ENCODE measurements around the gene EVI5. TPM values are rescaled to one million over a fixed set of nuclear protein-coding genes. Genes with fewer than 3 reads are reported as not detected.
A peak's percentile ranks its signal among the peaks of the same experiment; 100 is the strongest.

EVI5 gene
- total RNA-seq, 4 donors from 2014 or later = 37.7 to 59.7 (median 41.7) TPM

GRCh38 chr1:92481971-92482664, 302.8 kb downstream of the EVI5 start:
- TF ChIP-seq POLR2A (IDR thresholded peaks at IDR 0.05) = no peak
- TF ChIP-seq CTCF (IDR thresholded peaks at IDR 0.05) = no peak
- H3K4me1 ChIP-seq = peaks cover 47 to 68% of the 10 kb centered on the region in 2 donors
- H3K27ac ChIP-seq = no peak overlapping the region
- no peaks in the 10 kb centered on the region for H3K9me3 ChIP-seq
- no peaks in the 10 kb centered on the region for H3K36me3 ChIP-seq
- 5 to 8% methylated on average over 35 to 36 of the region's 39 CpGs for WGBS, 2 donors
- peak in 1 of 2 donors; percentile 17 for DNase-seq
- intact Hi-C loops (cut with DNase I) = no loop called here
- peak overlapping the region in 2 of 3 donors; percentile 6 to 33 for H3K4me3 ChIP-seq (replicated peaks in 1 of 3)
- peaks cover 25% of the 10 kb centered on the region for H3K27me3 ChIP-seq

- 27 to 29% methylated on average over 12 of the region's 12 CpGs for WGBS, 2 donors
- TF ChIP-seq POLR2A (IDR thresholded peaks at IDR 0.05) (no peak), CTCF (IDR thresholded peaks at IDR 0.05) (no peak)
- H3K4me3 ChIP-seq (replicated peaks in 1 of 3) = no peak overlapping the region
Observed at GRCh38 chr1:92481599-92481925, 303.3 kb downstream of the EVI5 start.

GRCh38 chr1:92480813-92481598, 303.9 kb downstream of the EVI5 start:
- TF ChIP-seq CTCF (IDR thresholded peaks at IDR 0.05) = no peak
- TF ChIP-seq POLR2A (IDR thresholded peaks at IDR 0.05) = no peak
- peaks cover 47 to 59% of the 10 kb centered on the region in 2 donors for H3K4me1 ChIP-seq
- WGBS, 2 donors = 13 to 18% methylated on average over 34 to 61 of the region's 65 CpGs
- H3K4me3 ChIP-seq (replicated peaks in 1 of 3) = peak overlapping the region in 1 of 3 donors; percentile 0
- no peaks in the 10 kb centered on the region for H3K36me3 ChIP-seq
- H3K27me3 ChIP-seq = peaks cover 25% of the 10 kb centered on the region
- H3K27ac ChIP-seq = no peak overlapping the region
- intact Hi-C loops (cut with DNase I) = no loop called here
- H3K9me3 ChIP-seq = no peaks in the 10 kb centered on the region
- peak; percentile 45 to 52 for DNase-seq

More at GRCh38 chr1:92481599-92481925, 303.3 kb downstream of the EVI5 start:
- H3K27me3 ChIP-seq = peaks cover 25% of the 10 kb centered on the region
- intact Hi-C loops (cut with DNase I) = no loop called here
- no peaks in the 10 kb centered on the region for H3K9me3 ChIP-seq
- no peak for DNase-seq
- H3K36me3 ChIP-seq = no peaks in the 10 kb centered on the region
- peaks cover 47 to 64% of the 10 kb centered on the region in 2 donors for H3K4me1 ChIP-seq
- no peak overlapping the region for H3K27ac ChIP-seq

- Histone ChIP-seq H3K27me3 (peaks cover 24% of the 10 kb centered on the region), H3K27ac (no peak overlapping the region), H3K4me1 (peaks cover 43 to 52% of the 10 kb centered on the region in 2 donors), H3K9me3 (no peaks in the 10 kb centered on the region), H3K4me3 (replicated peaks in 1 of 3) (peak overlapping the region in 1 of 3 donors; percentile 0), H3K36me3 (no peaks in the 10 kb centered on the region)
- DNase-seq = peak in 1 of 2 donors; percentile 32
- intact Hi-C loops (cut with DNase I) = no loop called here
- no peak for TF ChIP-seq CTCF (IDR thresholded peaks at IDR 0.05)
- no peak for TF ChIP-seq POLR2A (IDR thresholded peaks at IDR 0.05)
- 38 to 53% methylated on average over 8 to 21 of the region's 59 CpGs for WGBS, 2 donors
Observed at GRCh38 chr1:92480200-92480812, 304.6 kb downstream of the EVI5 start.

Measured in thyroid gland (tissue), 4 donors.